Right renal cortex interstitium (tissue), 3 donors: ENCODE results near the gene CDKN2B-AS1. TPM values are rescaled to one million over a fixed set of nuclear protein-coding genes. Genes with fewer than 3 reads are reported as not detected.

Source experiments
- DNase-seq, 3 donors: peaks; one replicate each; pipeline ENCODE4 v3.0.0-alpha.2; 2013; ENCODE audit warnings: low read depth in 3 of 3, low spot score in 2 of 3
- polyA plus RNA-seq, 3 donors: library from polyadenylated mRNA; unstranded; fragments of 120-200 nt; gene quantifications; one replicate each; pipeline ENCODE4 v1.2.1, GENCODE V29; 2013; ENCODE audit not compliant: insufficient read length in 3 of 3

The CDKN2B-AS1 gene
- polyA plus RNA-seq, 3 donors: 0.10 to 0.14 TPM; not detected in 1

GRCh38 chr9:22005021-22005701 is 10.6 kb downstream of the CDKN2B-AS1 start:
- no peak for DNase-seq

DNA sequence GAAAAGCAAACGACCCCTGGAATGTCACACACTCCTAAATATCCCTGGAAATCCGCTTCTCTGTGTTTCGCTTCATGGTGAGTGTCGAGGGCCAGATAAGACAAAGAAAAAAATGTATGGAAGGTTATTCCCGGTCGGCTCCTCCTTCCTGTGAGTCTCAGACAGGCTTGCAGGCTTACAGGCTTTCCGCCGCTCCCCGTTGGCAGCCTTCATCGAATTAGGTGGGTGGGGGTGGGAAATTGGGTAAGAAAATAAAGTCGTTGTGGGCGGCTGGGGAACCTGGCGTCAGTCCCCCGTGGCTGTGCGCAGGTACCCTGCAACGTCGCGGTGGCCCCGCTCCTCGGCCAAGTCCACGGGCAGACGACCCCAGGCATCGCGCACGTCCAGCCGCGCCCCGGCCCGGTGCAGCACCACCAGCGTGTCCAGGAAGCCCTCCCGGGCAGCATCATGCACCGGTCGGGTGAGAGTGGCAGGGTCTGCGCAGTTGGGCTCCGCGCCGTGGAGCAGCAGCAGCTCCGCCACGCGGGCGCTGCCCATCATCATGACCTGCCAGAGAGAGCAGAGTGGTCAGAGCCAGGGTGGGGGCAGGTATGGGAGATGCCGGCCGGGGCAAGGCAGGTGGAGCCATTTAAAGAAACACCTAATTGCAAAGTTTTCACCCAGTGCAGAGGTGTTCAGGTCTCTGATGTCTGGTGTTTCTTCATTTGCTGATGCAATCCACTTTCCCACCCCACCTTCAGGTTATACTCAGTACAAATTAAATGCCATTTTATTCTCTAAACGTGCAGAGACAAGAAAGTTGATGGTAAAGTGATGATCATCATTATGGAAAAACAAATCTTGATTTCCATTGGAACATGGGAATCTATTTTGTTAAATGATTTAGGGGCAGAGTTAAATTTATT is 11.4 kb downstream of the CDKN2B-AS1 start:
- DNase-seq: no peak

- DNase-seq: no peak
Observed at GRCh38 chr9:22008384-22008716, 13.8 kb downstream of the CDKN2B-AS1 start.

DNA sequence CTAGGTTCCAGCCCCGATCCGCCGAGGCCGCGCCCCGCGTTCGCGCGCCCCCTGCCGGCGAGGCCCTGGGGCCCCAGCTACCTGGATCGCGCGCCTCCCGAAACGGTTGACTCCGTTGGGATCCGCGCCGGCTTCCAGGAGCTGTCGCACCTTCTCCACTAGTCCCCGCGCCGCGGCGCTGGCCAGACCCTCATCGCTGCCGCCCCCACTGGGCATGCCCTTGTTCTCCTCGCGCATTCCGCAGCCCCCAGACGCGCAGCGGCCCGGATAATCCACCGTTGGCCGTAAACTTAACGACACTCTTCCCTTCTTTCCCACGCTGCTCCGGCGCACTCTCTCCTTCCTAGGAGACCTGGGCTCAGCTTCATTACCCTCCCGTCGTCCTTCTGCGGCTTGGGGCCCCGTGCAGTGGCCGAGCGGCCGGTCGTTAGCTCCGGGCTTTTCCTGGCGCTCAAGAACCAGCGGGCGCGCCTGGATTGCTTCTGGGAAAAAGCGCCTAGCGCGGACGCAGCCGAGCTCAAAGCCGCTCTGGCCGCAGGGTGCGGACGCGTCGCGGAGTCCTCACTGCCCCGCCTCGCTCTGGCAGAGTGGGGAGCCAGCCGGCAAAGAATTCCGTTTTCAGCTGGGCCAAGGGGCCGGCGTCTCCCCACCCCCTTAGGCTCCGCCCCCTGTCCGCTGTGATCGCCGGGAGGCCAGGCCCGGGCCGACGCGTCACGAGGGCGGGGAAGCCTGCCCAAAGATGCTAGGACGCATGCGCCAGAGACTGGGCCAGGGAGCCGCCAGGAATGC is 14.3 kb downstream of the CDKN2B-AS1 start, which contains the start of gene CDKN2B:
CDKN2B (minus strand) TSS at position 589 of the 789 bp plus-strand sequence; CDS start at position 237, 352 bp downstream.
- DNase-seq: peak in 2 of 3 donors; percentile 66 to 72

DNA sequence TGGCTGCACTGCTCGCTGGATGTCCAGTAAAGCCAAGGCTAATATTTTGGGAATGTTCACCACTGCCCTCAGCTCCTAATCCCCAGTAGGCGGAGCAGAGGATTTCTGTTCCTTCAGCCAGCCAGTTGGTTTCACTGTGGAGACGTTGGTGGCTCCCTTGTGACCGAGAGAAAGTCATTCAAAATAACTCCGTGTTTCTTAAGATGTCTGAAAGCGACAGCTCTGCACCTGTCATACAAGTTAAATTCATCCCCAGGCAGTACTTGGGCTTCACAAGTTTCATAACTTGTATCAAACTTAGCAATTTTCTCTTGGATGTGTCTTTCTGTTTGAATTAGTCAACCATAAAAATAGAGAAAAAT is 14.9 kb downstream of the CDKN2B-AS1 start:
- DNase-seq: no peak

DNA sequence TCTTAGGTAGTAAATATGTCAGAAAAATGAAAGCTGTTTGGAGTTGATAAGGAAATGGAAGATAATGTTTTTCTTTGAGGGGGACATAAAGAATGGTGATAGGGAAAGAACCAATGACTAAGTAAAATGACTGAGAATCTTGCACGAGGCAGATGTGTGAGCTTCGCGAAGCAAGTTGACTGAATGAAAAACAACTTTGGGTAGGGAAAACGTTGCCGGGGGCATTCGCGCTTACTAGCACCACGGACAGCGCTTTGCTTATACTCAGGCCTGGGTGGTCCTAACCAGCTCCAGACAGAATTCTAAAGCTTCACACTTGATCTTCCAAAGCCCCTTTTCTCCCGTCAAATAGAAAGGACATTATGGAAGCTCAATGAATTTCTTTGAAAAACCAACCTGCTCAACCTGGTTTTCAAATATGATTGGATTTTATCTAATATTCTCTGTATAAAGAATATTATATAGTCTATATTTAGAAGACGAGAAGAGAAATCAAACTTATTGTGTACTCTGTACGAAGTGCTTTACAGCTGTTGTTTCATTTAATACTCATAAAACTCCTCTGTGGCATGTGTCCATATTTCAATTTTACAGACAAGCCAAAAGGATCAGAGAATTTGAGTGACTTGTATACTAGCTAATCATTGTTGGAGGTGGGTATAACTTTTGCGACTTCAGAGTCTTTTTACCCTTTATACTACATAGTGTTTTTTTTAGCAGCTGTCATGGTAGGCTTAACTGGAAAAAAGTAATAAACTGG is 16.5 kb downstream of the CDKN2B-AS1 start:
- no peak for DNase-seq

- no peak for DNase-seq
Observed at GRCh38 chr9:22022396-22022795, 27.8 kb downstream of the CDKN2B-AS1 start.

DNA sequence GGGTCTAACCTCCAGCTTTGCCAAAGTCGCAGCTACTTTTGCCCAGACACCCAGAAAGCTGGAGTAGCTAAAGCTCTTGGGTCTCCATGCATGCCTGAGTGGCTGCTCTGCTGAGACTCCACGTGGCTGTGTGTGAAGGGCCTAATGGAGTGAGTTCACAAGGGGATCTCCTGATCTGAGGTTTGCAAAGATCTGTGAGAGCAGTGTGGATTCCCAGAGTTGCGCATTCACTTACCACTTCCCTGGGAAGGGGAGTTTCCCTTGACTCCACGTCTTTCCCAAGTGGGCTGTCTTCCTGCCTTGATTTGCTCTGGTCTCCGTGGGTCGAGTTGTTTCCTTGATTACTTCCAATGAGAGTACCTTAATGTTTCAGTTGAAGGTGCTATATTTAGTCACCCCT is 32.1 kb downstream of the CDKN2B-AS1 start:
- DNase-seq: no peak

GRCh38 chr9:22028394-22028793 is 33.8 kb downstream of the CDKN2B-AS1 start:
- DNase-seq: no peak

DNA sequence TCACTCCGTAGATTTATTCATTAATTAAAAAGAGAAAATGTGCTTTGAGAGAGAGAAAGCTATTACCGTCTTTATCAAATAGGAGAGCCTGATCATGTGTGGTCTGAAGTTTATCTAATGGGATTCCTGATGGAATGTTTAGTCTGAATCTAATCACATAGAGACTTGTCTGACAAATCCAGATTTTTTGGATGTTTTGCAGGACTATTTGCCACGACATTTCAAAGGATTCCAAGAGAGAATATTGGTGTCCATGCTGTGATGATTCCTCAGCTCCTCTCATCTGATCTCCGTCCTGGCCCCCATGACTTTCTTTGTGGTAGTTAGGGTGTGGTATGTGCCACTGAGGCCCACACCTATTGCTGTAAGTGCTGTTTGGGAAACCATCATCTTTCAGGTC is 34.6 kb downstream of the CDKN2B-AS1 start:
- no peak for DNase-seq

GRCh38 chr9:22030101-22030598 is 35.6 kb downstream of the CDKN2B-AS1 start:
- DNase-seq: no peak

DNA sequence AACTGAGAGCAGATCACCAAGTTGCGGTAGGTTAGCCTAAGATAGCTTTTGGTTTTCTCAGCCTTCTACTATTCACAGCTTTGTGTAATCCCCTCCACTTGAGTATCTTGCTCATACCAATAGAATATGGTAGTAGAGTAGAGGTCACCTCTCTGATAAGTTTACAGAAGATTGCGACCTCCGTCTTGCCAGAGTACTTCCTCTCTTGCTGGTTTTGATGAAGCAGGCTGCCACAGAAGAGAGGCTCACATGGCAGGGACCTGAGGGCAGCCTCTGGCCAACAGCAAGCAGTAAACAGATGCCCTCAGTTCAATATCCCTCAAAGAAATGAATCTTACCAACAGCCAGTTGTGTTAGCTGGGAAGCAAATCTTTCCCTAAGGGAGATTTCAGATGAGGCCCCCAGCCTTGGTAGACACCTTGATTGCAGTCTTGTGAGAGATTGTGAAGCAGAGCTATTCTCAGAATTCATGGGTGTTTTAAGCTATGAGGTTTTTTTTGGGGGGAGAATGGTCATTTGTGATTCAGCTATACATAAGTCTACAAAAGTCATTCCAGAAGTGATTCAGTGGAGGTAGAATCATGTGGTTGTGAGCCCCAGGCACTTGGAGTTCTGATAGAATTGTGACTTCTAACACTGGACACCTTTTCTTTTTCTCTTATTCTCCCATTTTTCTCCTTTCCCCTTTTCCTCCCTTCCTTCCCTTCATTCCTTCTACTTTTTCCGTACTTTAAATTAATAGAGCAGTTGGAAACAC is 37.2 kb downstream of the CDKN2B-AS1 start:
- DNase-seq: no peak

DNA sequence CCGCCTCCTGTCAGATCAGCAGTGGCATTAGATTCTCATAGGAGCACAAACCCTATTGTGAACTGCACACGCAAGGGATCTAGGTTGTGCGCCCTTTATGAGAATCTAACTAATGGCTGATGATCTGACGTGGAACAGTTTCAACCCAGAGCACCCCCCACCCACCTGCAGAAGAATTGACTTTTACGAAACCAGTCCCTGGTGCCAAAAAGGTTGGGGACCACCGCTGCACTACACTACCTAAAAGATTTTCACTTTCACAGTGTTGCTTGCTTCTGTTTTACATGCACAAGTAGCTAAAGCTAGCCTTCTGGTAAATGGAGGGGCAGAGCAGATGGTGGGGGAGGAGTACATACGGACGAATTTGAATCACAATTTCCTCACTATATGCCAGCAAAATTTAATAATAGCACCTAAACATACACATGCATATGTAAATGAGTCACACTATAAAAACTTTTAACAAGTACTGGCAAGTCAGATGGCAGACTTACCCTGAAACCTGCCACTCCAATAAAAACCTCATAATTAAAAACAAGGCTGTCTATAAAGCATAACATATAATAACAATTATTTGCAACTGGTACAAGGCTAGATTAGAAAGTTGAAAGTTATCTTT is 38.5 kb downstream of the CDKN2B-AS1 start:
- no peak for DNase-seq

DNA sequence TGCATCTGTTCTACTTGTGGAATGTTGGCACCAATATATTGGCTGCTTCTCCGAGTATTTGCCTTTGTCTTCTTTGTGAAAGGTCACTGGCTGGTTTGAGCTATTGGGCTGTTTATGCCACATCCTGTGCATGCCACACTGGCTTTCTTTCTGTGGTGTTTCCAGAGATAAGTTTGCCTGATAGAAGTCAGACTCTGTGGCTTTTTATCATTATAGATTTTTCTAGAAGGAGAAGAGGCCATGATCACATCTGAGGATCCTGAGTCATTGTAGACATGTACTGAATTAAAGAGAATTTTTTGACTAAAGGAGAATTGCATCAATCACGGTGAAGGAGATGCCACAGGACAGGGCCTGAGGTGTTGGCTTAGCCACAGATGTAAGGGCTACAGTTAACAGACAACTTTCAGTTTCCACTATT is 41.0 kb downstream of the CDKN2B-AS1 start:
- no peak for DNase-seq

GRCh38 chr9:22036866-22037626 is 42.5 kb downstream of the CDKN2B-AS1 start:
- no peak for DNase-seq

DNA sequence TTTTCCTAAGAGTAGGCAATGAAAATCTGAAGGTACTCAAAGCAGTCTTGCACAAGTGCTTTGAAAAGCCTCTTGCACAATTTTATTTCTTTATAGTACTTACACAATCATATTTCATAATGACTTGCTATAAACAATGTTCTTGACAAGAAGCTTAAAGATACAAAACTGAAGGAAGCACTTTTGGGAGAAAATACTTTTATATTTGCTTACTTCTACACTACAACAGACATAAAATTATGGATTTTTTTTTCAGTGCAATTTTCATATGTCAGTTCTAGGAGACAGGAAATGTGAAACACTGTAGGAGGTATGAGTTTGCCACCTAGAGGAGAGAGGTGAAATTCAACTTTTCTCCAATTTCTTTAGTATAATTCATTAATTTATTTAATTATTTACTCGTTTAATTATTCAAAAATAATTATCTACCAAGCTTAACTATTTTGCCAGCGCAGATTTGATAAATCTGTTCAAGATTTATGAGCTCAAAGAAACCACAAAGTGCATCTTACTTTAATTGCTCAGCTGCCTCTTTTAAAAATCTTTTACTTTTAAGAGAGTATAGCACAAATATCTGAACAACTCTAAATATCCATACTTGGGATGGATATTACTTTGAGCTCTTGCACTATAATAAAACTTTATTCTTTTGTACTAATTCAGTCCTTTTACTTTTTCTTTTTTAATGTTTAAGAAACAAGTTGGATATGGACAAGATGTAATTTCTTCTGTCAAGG is 43.5 kb downstream of the CDKN2B-AS1 start:
- no peak for DNase-seq

- no peak for DNase-seq
Observed at GRCh38 chr9:22039258-22039657, 44.7 kb downstream of the CDKN2B-AS1 start.

GRCh38 chr9:22040760-22041159 is 46.2 kb downstream of the CDKN2B-AS1 start:
- no peak for DNase-seq
